RWPE2 (cell line): ENCODE results near the gene HEPH.

ENCODE experiments used
- ATAC-seq: fragments of 200-7000 bp; cut with Tn5 transposase; 3 replicates; pipeline ENCODE4 v1.9.1; 2021; ENCODE audit warnings: low read depth
- DNase-seq: peaks from one replicate; pipeline ENCODE4 v3.0.0-alpha.2; 2020; ENCODE audit warnings: low spot score
- H3K27ac ChIP-seq: fragments of 450-650 bp; 2 replicates; pipeline ENCODE4 v1.5.1; 2017; ENCODE audit warnings: mild to moderate bottlenecking; ENCODE audit not compliant: poor library complexity, severe bottlenecking
- H3K27me3 ChIP-seq: fragments of 250-450 bp; sonication (Bioruptor Pico); 2 replicates; pipeline ENCODE4 v1.5.1; 2021; ENCODE audit warnings: mild to moderate bottlenecking, moderate library complexity; ENCODE audit not compliant: insufficient read depth, poor library complexity, severe bottlenecking
- H3K36me3 ChIP-seq: fragments of 250-450 bp; sonication (Bioruptor Pico); 2 replicates; pipeline ENCODE4 v1.5.1; 2020; ENCODE audit warnings: low read depth, mild to moderate bottlenecking, moderate library complexity
- H3K4me1 ChIP-seq: fragments of 250-450 bp; sonication (Bioruptor Pico); 2 replicates; pipeline ENCODE4 v1.5.1; 2021; ENCODE audit warnings: mild to moderate bottlenecking, moderate library complexity; ENCODE audit not compliant: insufficient read depth, poor library complexity, severe bottlenecking
- H3K4me3 ChIP-seq: fragments of 250-450 bp; sonication (Bioruptor Pico); 2 replicates; pipeline ENCODE4 v1.5.1; 2021; ENCODE audit warnings: mild to moderate bottlenecking, moderate library complexity; ENCODE audit not compliant: severe bottlenecking
- H3K9me3 ChIP-seq: fragments of 250-450 bp; sonication (Bioruptor Pico); 2 replicates; pipeline ENCODE4 v1.5.1; 2021; ENCODE audit warnings: mild to moderate bottlenecking, moderate library complexity; ENCODE audit not compliant: severe bottlenecking
- CTCF ChIP-seq: fragments of 450-650 bp; IDR thresholded peaks from one replicate; pipeline ENCODE4 v1.5.1; 2017; ENCODE audit warnings: mild to moderate bottlenecking, moderate library complexity; ENCODE audit not compliant: poor library complexity, severe bottlenecking

The HEPH gene

GRCh38 chrX:66176134-66176533 lies 12.1 kb downstream of the HEPH start:
- no peaks in the 10 kb centered on the region for H3K9me3 ChIP-seq
- no peaks in the 10 kb centered on the region for H3K36me3 ChIP-seq
- no peak overlapping the region for H3K27ac ChIP-seq
- no peak for ATAC-seq
- H3K27me3 ChIP-seq, result no peaks in the 10 kb centered on the region
- DNase-seq, result no peak
- H3K4me1 ChIP-seq, result no peaks in the 10 kb centered on the region
- H3K4me3 ChIP-seq, result no peak overlapping the region
- no peak for TF ChIP-seq CTCF

GRCh38 chrX:66191563-66191962 lies 27.5 kb downstream of the HEPH start:
- H3K36me3 ChIP-seq, result no peaks in the 10 kb centered on the region
- H3K9me3 ChIP-seq, result no peaks in the 10 kb centered on the region
- H3K4me3 ChIP-seq, result no peak overlapping the region
- H3K27ac ChIP-seq, result no peak overlapping the region
- TF ChIP-seq CTCF, result no peak
- ATAC-seq (no peak), DNase-seq (no peak)
- no peaks in the 10 kb centered on the region for H3K4me1 ChIP-seq
- no peaks in the 10 kb centered on the region for H3K27me3 ChIP-seq

GRCh38 chrX:66193821-66194220 lies 29.8 kb downstream of the HEPH start:
- H3K9me3 ChIP-seq, result no peaks in the 10 kb centered on the region
- no peak overlapping the region for H3K27ac ChIP-seq
- no peaks in the 10 kb centered on the region for H3K27me3 ChIP-seq
- no peak for DNase-seq
- no peak overlapping the region for H3K4me3 ChIP-seq
- no peaks in the 10 kb centered on the region for H3K4me1 ChIP-seq
- no peaks in the 10 kb centered on the region for H3K36me3 ChIP-seq
- ATAC-seq, result no peak
- TF ChIP-seq CTCF, result no peak

- no peaks in the 10 kb centered on the region for H3K9me3 ChIP-seq
- TF ChIP-seq CTCF, result no peak
- no peak for DNase-seq
- no peaks in the 10 kb centered on the region for H3K4me1 ChIP-seq
- no peaks in the 10 kb centered on the region for H3K27me3 ChIP-seq
- no peaks in the 10 kb centered on the region for H3K36me3 ChIP-seq
- H3K27ac ChIP-seq, result no peak overlapping the region
- ATAC-seq, result no peak
- H3K4me3 ChIP-seq, result no peak overlapping the region
Observed at GRCh38 chrX:66200050-66200664, 36.1 kb downstream of the HEPH start.
